HepG2 (cell line): Measurements from ENCODE around the gene CBX7. TPM values are rescaled to one million over a fixed set of nuclear protein-coding genes. Genes with fewer than 3 reads are reported as not detected.

Source experiments
- ATAC-seq: fragments of 200-7000 bp; cut with Tn5 transposase; 3 replicates; pipeline ENCODE4 v1.9.1; 2020; ENCODE audit warnings: mild to moderate bottlenecking, moderate library complexity
- BruUV-seq: library from RNA; stranded (reverse); fragments of 400-500 nt; replicated peaks from 2 replicates; lab custom pipeline; 2021; lab: Mats Ljungman, UMichigan
- CTCF ChIA-PET: fragments of 300-600 bp; formaldehyde crosslinking; extraction: SDS; loops from one replicate; lab custom pipeline; 2021; ENCODE audit warnings: low total read pairs, inconsistent platforms, low intra/inter-chr PET ratio; lab: Yijun Ruan, JAX
- POLR2A ChIA-PET: fragments of 350-600 bp; sonication (Branson Sonifier 250); formaldehyde crosslinking; loops from one replicate; lab custom pipeline; 2020; ENCODE audit warnings: antibody characterized with exemption, inconsistent platforms; lab: Yijun Ruan, JAX
- DNase-seq: peaks from one replicate; pipeline ENCODE4 v3.0.0-alpha.2; 2015; ENCODE audit warnings: low spot score
- FAIRE-seq: peaks from 3 replicates; lab custom pipeline; 2011; peaks lifted over from hg19 to GRCh38; lab: Jason Lieb, UNC
- H2AFZ ChIP-seq: one replicate; pipeline ENCODE4 v1.6.1; 2011; ENCODE audit warnings: low read length, inconsistent platforms
- H3K27ac ChIP-seq: fragments of 300-600 bp; 3 replicates; pipeline ENCODE4 v1.8.0; 2011; ENCODE audit warnings: mixed run types, mild to moderate bottlenecking, mixed read lengths, low read length, inconsistent platforms; ENCODE audit not compliant: insufficient read depth; ENCODE audit errors: extremely low read length
- H3K27me3 ChIP-seq, 2 experiments: fragments of 200-600 bp in 1 of 2; 2 replicates in 1 of 2; 3 replicates in 1 of 2; pipeline versions ENCODE4 v1.6.0 to v1.8.0; 2011; ENCODE audit warnings: low read length in 2 of 2, mild to moderate bottlenecking in 2 of 2, moderate library complexity in 2 of 2, inconsistent platforms in 1 of 2; ENCODE audit not compliant: insufficient read depth in 2 of 2, control insufficient read depth in 1 of 2
- H3K36me3 ChIP-seq, 2 experiments: fragments of 200-600 bp in 1 of 2; replicated peaks in 1 of 2; 2 replicates in 1 of 2; 3 replicates in 1 of 2; pipeline versions ENCODE4 v1.5.1 to v1.8.0; 2011; ENCODE audit warnings: low read length in 2 of 2, inconsistent platforms in 1 of 2; ENCODE audit not compliant: insufficient read depth in 2 of 2, control insufficient read depth in 1 of 2
- H3K4me1 ChIP-seq: 2 replicates; pipeline ENCODE4 v1.5.1; 2012; ENCODE audit warnings: low read length, inconsistent platforms; ENCODE audit not compliant: insufficient read depth
- H3K4me2 ChIP-seq: 2 replicates; pipeline ENCODE4 v1.6.0; 2011; ENCODE audit warnings: low read depth, low read length, inconsistent platforms
- H3K4me3 ChIP-seq, 3 experiments: fragments of 200-600 bp in 1 of 3; sonication (generic), shearing (Covaris generic) in 1 of 3; replicated peaks in 1 of 3; 2 replicates each; pipeline ENCODE4 v1.5.1; 2011 to 2016; ENCODE audit warnings: low read length in 3 of 3, inconsistent platforms in 2 of 3, low read depth in 2 of 3, mild to moderate bottlenecking in 2 of 3, control low read depth in 1 of 3, mixed read lengths in 1 of 3; ENCODE audit not compliant: insufficient read depth in 1 of 3
- H3K79me2 ChIP-seq: one replicate; pipeline ENCODE4 v1.6.1; 2011; ENCODE audit warnings: low read length, inconsistent platforms; ENCODE audit not compliant: insufficient read depth
- H3K9ac ChIP-seq: 2 replicates; pipeline ENCODE4 v1.6.0; 2011; ENCODE audit warnings: mild to moderate bottlenecking, low read depth, low read length, inconsistent platforms; ENCODE audit not compliant: insufficient read depth
- H3K9me3 ChIP-seq: 2 replicates; pipeline ENCODE4 v1.5.1; 2012; ENCODE audit warnings: mild to moderate bottlenecking, low read length
- H4K20me1 ChIP-seq: 2 replicates; pipeline ENCODE4 v1.6.0; 2011; ENCODE audit warnings: inconsistent platforms, mild to moderate bottlenecking, low read length, moderate library complexity; ENCODE audit not compliant: insufficient read depth
- CC2D1A ChIP-seq: sonication (generic); formaldehyde crosslinking; IDR thresholded peaks from 2 replicates; pipeline ENCODE4 v1.8.1; 2023; ENCODE audit warnings: mild to moderate bottlenecking, missing genetic modification reagents
- KDM6A ChIP-seq: IDR thresholded peaks from 2 replicates; pipeline ENCODE4 v1.6.1; 2016; ENCODE audit warnings: low read depth
- MBNL3 ChIP-seq: fragments of 250-450 bp; sonication (Bioruptor Pico); conservative IDR thresholded peaks from 2 replicates; pipeline ENCODE4 v1.8.0; 2022; ENCODE audit warnings: mild to moderate bottlenecking, inconsistent platforms
- SAP130 ChIP-seq: IDR thresholded peaks from 2 replicates; pipeline ENCODE4 v1.6.1; 2016; ENCODE audit warnings: low read depth
- TBX2 ChIP-seq: sonication (generic); formaldehyde crosslinking; IDR thresholded peaks from 2 replicates; pipeline ENCODE4 v1.5.0; 2020; ENCODE audit warnings: missing genetic modification reagents, mild to moderate bottlenecking, borderline replicate concordance
- ZNF180 ChIP-seq: sonication (generic); formaldehyde crosslinking; IDR thresholded peaks from 2 replicates; pipeline ENCODE4 v1.4.0; 2020; ENCODE audit warnings: low read depth, missing genetic modification reagents, borderline replicate concordance
- ZNF317 ChIP-seq: sonication (generic); formaldehyde crosslinking; IDR thresholded peaks from 2 replicates; pipeline ENCODE4 v1.5.0; 2020; ENCODE audit warnings: mild to moderate bottlenecking, missing genetic modification reagents
- ZNF441 ChIP-seq: sonication (generic); formaldehyde crosslinking; IDR thresholded peaks from 2 replicates; pipeline ENCODE4 v1.7.0; 2021; ENCODE audit warnings: missing genetic modification reagents, borderline replicate concordance
- ZNF451 ChIP-seq: sonication (generic); formaldehyde crosslinking; IDR thresholded peaks from 2 replicates; pipeline ENCODE4 v1.5.0; 2020; ENCODE audit warnings: mild to moderate bottlenecking, missing genetic modification reagents
- ZNF629 ChIP-seq: sonication (generic); formaldehyde crosslinking; conservative IDR thresholded peaks from 2 replicates; pipeline ENCODE4 v1.5.0; 2020; ENCODE audit warnings: missing genetic modification reagents
- ZNF724P ChIP-seq: sonication (generic); formaldehyde crosslinking; IDR thresholded peaks from 2 replicates; pipeline ENCODE4 v1.8.0; 2022; ENCODE audit warnings: missing genetic modification reagents, borderline replicate concordance
- ZNF790 ChIP-seq: sonication (generic); formaldehyde crosslinking; IDR thresholded peaks from 2 replicates; pipeline ENCODE4 v1.8.0; 2022; ENCODE audit warnings: missing genetic modification reagents, mild to moderate bottlenecking, borderline replicate concordance
- WGBS: methylation state at CpG from one replicate; pipeline ENCODE4 v1.1.6; 2017; ENCODE audit warnings: low lambda C conversion rate; 5-methylcytosine and 5-hydroxymethylcytosine counted together
- in situ Hi-C: cut with HindIII; loops from 2 replicates; pipeline ENCODE4 v1.10.0; 2017; ENCODE audit warnings: low pct_unique_long_range_greater_than_20kb; ENCODE audit not compliant: extremely low pct_ligation_motif_present
- intact Hi-C: fragments of 100-400 bp; cut with micrococcal nuclease; formaldehyde crosslinking; loops from one replicate; pipeline ENCODE4 v1.10.0; 2022; ENCODE audit not compliant: unreplicated experiment
- polyA plus RNA-seq, 8 experiments: library from polyadenylated mRNA; depleted of rRNA in 3 of 8; stranded (reverse) in 7 of 8; unstranded in 1 of 8; fragments of >200 nt; fragmentation: Illumina TruSeq in 4 of 8; extraction: Trizol in 4 of 8; gene quantifications; 2 replicates each; pipeline versions ENCODE4 v1.2.1 to v1.2.3, GENCODE V29; 2011 to 2016; ENCODE audit warnings: low read depth in 4 of 8, missing spikeins in 1 of 8, mixed read lengths in 1 of 8; ENCODE audit not compliant: insufficient read depth in 1 of 8
- total RNA-seq, 5 experiments: library from RNA; depleted of rRNA; stranded (reverse); fragments of >200 nt; fragmentation: Illumina TruSeq; extraction: Trizol; gene quantifications; 2 replicates each; pipeline ENCODE4 v1.2.3, GENCODE V29; 2016; ENCODE audit warnings: low read depth in 1 of 5
- TF ChIP-seq, protein P1 (sequence below): sonication (generic); formaldehyde crosslinking; IDR thresholded peaks from 2 replicates; pipeline ENCODE4 v1.9.0; 2021; ENCODE audit warnings: missing genetic modification reagents, borderline replicate concordance
- TF ChIP-seq, protein P2 (sequence below): sonication (generic); IDR thresholded peaks from 2 replicates; pipeline ENCODE4 v1.6.1; 2016; ENCODE audit warnings: low read depth, borderline replicate concordance

Gene CBX7
- total and polyA plus RNA-seq, 2 of the 13 experiments (the other 11 are each of a cell fraction or from before 2014, with no cell fraction given), result 0.35 to 4.9 TPM

DNA sequence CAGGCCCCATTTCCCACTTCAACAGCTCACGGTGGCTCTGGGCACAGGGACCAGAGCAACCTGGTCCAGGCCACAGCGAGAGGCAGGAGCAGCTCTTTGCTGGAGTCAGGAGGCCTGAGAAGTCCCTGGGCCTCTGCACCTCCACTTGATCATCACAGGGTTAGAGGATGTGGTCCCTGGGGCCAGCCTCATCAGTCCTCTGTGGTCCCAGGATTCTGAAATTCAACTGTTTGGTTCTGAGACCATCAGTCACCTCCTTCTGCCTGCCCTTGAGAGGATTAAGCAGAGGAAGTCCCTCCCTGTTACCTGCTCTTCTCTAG, 24.9 kb upstream of the CBX7 start:
- Histone ChIP-seq H3K4me3 (peak overlapping the region in 1 of 3 experiments; percentile 2; a peak in 1 of 6 replicates), H3K36me3 (no peaks in the 10 kb centered on the region), H2AFZ (no peak overlapping the region), H3K79me2 (no peaks in the 10 kb centered on the region), H4K20me1 (no peaks in the 10 kb centered on the region), H3K27ac (no peak overlapping the region), H3K9ac (peak overlapping the region; percentile 61; the same call in 1 of the 2 replicates), H3K27me3 (no peaks in the 10 kb centered on the region), H3K9me3 (no peaks in the 10 kb centered on the region), H3K4me2 (peak overlapping the region; percentile 39), H3K4me1 (peaks cover 72% of the 10 kb centered on the region)
- DNase-seq, result no peak
- CTCF ChIA-PET, result no interaction called here
- ATAC-seq, result 0 out of 3 replicates have a peak, but pooled peaks have one; percentile 4
- intact Hi-C loops (loop anchor here (10.0 kb wide), 1 partner anchor 67 kb away; the partner anchor contains the start of gene PDGFB), in situ Hi-C loops (loop anchor here (5.0 kb wide), 1 partner anchor 65 kb away; the partner anchor contains the start of gene PDGFB)
- no TSS peak for BruUV-seq
- POLR2A ChIA-PET, result interaction anchor here (1.1 to 6.1 kb wide), 2 partner anchors 25 to 141 kb away, joined by 3 to 72 read pairs; partner anchors contain the start of genes CBX7 and RPL3
- FAIRE-seq, result no peak
- WGBS, result 8% methylated on average over 2 of the region's 2 CpGs
- TF ChIP-seq KDM6A (CRISPR knock-in tag) (no peak), TBX2 (CRISPR knock-in tag) (0 out of 2 replicates have a peak, but pooled peaks have one; percentile 27), ZNF317 (CRISPR knock-in tag) (0 out of 2 replicates have a peak, but pooled peaks have one; percentile 24), ZNF451 (0 out of 2 replicates have a peak, but pooled peaks have one; percentile 19), MBNL3 (CRISPR knock-in tag) (no peak)

DNA sequence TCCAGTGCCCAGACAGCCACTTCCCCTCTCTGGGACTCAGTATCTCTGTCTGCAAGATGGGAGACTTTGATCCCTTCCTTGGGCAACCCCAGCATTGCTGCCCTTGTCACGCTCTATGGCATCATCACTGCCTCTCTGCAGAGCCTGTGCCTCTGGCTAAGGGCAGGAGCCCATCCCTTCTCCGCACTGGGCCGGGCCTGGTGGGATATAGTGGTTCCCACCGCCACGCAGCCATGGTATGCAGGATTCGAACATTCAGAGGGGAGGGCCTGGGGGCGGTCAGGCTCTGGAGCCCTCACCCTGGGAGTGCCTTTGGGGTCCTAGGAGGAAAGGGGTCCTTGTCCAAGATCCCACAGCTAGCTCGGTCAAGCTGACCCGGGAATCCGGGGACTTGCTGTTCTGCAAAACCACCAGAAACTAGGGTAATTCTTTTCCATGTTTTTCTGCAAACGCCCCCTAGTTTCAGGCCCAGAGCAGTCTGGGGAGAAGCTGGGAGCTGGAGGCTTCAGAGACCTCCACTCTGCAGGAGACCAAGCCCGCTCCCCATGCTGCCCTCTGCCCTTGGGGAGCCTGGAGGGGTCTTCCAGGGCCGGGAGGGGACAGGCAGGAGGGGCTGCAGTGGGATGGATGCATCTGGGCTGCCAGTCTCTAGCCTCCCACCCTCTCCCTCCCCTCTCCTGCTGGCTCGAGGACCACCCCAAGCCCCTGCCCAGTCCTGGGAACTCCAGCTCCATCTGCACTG, 24.4 kb upstream of the CBX7 start:
- FAIRE-seq, result no peak
- ChIA-PET POLR2A (interaction anchor here (1.1 to 6.1 kb wide), 3 partner anchors 25 to 141 kb away, joined by 3 to 72 read pairs (median 16); partner anchors contain the start of genes CBX7 and RPL3), CTCF (no interaction called here)
- Histone ChIP-seq H3K27me3 (no peaks in the 10 kb centered on the region), H3K9me3 (no peaks in the 10 kb centered on the region), H3K4me2 (peak overlapping the region; percentile 73), H4K20me1 (no peaks in the 10 kb centered on the region), H2AFZ (no peak overlapping the region), H3K4me1 (peaks cover 77% of the 10 kb centered on the region), H3K4me3 (peak overlapping the region in 1 of 3 experiments; percentile 30; a peak in 1 of 6 replicates), H3K27ac (no peak overlapping the region), H3K9ac (peak overlapping the region; percentile 61), H3K79me2 (no peaks in the 10 kb centered on the region), H3K36me3 (no peaks in the 10 kb centered on the region)
- in situ Hi-C loops (loop anchor here (5.0 kb wide), 1 partner anchor 65 kb away; the partner anchor contains the start of gene PDGFB), intact Hi-C loops (loop anchor here (10.0 kb wide), 1 partner anchor 68 kb away; the partner anchor contains the start of gene PDGFB)
- WGBS, result 49% methylated on average over 6 of the region's 14 CpGs
- no TSS peak for BruUV-seq
- peak; percentile 25 for ATAC-seq
- DNase-seq, result no peak
- no peak for TF ChIP-seq CC2D1A (CRISPR knock-in tag)
- TF ChIP-seq, protein P1, sequence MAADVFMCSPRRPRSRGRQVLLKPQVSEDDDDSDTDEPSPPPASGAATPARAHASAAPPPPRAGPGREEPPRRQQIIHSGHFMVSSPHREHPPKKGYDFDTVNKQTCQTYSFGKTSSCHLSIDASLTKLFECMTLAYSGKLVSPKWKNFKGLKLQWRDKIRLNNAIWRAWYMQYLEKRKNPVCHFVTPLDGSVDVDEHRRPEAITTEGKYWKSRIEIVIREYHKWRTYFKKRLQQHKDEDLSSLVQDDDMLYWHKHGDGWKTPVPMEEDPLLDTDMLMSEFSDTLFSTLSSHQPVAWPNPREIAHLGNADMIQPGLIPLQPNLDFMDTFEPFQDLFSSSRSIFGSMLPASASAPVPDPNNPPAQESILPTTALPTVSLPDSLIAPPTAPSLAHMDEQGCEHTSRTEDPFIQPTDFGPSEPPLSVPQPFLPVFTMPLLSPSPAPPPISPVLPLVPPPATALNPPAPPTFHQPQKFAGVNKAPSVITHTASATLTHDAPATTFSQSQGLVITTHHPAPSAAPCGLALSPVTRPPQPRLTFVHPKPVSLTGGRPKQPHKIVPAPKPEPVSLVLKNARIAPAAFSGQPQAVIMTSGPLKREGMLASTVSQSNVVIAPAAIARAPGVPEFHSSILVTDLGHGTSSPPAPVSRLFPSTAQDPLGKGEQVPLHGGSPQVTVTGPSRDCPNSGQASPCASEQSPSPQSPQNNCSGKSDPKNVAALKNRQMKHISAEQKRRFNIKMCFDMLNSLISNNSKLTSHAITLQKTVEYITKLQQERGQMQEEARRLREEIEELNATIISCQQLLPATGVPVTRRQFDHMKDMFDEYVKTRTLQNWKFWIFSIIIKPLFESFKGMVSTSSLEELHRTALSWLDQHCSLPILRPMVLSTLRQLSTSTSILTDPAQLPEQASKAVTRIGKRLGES, result no peak
- no peak for TF ChIP-seq SAP130
- no peak for TF ChIP-seq ZNF790 (CRISPR knock-in tag)
- no peak for TF ChIP-seq ZNF180
- TF ChIP-seq ZNF724P (CRISPR knock-in tag), result no peak
- TF ChIP-seq, protein P2, sequence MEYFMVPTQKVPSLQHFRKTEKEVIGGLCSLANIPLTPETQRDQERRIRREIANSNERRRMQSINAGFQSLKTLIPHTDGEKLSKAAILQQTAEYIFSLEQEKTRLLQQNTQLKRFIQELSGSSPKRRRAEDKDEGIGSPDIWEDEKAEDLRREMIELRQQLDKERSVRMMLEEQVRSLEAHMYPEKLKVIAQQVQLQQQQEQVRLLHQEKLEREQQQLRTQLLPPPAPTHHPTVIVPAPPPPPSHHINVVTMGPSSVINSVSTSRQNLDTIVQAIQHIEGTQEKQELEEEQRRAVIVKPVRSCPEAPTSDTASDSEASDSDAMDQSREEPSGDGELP, result no peak
- TF ChIP-seq ZNF441 (CRISPR knock-in tag), result no peak
- peak; percentile 95 for TF ChIP-seq ZNF629 (CRISPR knock-in tag)
